GM12872 (cell line): Measurements from ENCODE around the gene MS4A6E.

ENCODE experiments used
- TF ChIP-seq, protein P1 (sequence below): IDR thresholded peaks from 3 replicates; pipeline ENCODE4 v1.5.1; 2011; ENCODE audit warnings: low read depth, mild to moderate bottlenecking, low read length, moderate library complexity; ENCODE audit not compliant: insufficient read depth

The MS4A6E gene, protein sequence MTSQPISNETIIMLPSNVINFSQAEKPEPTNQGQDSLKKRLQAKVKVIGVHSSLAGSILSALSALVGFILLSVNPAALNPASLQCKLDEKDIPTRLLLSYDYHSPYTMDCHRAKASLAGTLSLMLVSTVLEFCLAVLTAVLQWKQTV

DNA sequence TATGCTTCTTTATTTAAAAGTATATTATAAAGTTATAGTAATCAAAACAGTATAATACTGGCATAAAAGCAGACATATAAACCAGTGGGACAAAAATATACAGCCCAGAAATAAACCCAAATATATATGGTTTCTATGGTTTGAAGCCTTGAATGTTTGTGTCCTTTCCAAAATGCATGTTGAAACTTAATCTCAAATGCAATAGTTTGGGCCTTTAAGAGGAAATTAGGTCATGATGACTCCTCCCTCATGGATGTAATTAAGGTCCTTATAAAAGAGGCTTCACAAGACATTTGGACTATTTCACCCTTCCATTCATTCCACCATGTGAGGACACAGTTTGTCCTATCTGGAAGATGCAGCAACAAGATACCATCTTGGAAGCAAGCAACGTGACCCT is at the start of gene MS4A6E:
Gene MS4A6E (plus strand): TSS at position 301 of the 400 bp plus-strand sequence. CDS start 7,641 bp downstream, outside the sequence.
- TF ChIP-seq, protein P1, sequence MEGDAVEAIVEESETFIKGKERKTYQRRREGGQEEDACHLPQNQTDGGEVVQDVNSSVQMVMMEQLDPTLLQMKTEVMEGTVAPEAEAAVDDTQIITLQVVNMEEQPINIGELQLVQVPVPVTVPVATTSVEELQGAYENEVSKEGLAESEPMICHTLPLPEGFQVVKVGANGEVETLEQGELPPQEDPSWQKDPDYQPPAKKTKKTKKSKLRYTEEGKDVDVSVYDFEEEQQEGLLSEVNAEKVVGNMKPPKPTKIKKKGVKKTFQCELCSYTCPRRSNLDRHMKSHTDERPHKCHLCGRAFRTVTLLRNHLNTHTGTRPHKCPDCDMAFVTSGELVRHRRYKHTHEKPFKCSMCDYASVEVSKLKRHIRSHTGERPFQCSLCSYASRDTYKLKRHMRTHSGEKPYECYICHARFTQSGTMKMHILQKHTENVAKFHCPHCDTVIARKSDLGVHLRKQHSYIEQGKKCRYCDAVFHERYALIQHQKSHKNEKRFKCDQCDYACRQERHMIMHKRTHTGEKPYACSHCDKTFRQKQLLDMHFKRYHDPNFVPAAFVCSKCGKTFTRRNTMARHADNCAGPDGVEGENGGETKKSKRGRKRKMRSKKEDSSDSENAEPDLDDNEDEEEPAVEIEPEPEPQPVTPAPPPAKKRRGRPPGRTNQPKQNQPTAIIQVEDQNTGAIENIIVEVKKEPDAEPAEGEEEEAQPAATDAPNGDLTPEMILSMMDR = no peak

DNA sequence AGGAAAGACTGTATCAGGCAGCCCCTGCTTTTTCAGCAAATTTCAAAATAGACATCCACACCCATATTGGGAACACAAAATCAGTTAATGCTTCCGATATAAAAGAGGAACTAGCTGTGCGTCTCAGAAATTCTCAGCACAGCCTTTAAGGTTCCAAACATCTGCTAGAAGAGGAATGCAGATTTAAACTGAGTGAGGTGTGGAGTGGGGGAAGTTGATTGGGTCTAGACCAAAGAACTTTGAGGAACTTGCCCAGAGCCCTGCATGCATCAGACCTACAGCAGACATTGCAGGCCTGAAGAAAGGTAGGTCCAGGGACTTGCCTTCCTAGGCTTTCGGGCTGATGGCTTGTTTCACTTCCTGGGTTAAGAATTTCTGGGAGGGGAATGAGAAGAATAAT is 46.6 kb upstream of the MS4A6E start, which contains the start of gene MS4A4A:
Gene MS4A4A (plus strand): TSS at position 255 of the 400 bp plus-strand sequence. CDS start 10 bp downstream, at position 265.
- TF ChIP-seq, protein P1 = no peak

DNA sequence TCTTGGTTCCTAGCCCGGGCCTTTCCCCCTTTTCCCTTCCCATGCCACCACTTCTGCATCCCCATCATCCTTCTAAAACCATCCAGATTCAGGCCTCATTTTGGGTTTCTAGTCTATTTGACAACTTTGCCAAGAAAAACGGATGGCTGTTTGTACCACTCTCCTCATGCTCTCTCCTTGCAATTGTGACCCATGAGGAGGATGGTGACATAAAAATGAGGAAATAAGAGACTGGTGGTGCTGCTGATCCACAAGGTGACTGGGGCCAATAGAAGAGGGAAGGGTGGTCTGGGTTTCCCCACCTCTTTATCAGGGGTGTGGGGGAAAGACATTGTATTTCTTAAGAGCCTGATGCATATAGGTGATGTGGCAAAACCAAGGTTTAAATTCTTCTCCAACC is 45.6 kb upstream of the MS4A6E start:
- TF ChIP-seq, protein P1 = no peak

DNA sequence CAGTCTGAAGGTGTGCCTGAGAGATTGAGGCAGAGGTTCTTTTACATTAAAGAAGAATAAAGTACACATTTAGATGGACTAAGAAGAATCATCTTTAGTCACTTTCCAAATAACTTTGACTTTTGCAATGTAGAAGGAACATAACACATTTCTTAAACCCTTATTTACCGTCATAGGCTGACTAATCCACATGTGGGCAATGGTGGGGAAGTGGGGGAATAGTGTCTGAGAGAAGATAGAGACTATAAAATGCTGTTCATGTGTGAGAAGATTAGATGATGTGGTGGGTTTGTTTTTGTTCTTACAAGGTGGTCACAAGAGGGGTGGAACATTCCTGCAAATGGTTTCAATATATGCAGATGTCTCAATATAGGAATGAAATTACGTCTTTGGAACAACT is 44.8 kb upstream of the MS4A6E start:
- TF ChIP-seq, protein P1 = no peak

DNA sequence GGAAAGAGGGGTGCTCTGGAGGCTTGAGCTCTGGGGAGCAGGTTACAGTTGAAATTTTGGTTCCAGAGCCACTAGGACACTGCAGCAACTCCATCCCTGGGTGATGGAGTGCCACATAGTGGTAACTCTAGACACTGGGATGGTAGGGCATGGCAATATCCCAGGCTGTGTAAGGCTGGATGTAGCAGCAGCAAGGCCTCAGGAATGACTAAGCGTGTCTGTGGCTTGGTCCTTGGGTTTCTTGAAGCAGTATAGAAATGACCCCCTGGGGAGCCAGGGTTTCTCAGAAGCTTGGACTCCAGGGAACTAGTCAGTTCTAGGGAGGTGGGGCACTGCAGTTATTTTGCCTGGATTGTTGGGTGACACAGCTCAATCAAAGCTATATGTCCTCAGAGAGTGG is 38.5 kb upstream of the MS4A6E start:
- TF ChIP-seq, protein P1 = no peak

DNA sequence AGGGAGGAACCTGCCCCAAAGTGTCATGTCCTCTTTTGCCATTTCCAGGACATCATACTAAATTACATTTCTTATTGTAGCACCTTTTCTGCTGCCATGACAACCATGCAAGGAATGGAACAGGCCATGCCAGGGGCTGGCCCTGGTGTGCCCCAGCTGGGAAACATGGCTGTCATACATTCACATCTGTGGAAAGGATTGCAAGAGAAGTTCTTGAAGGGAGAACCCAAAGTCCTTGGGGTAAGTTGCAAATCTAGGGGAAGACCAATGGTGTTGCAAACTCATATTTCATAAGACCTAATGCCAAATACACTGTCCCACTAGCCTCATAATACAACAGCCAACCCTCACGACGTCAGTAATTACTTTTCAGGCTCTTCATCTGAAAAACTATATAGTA is 34.9 kb upstream of the MS4A6E start:
- TF ChIP-seq, protein P1 = no peak

DNA sequence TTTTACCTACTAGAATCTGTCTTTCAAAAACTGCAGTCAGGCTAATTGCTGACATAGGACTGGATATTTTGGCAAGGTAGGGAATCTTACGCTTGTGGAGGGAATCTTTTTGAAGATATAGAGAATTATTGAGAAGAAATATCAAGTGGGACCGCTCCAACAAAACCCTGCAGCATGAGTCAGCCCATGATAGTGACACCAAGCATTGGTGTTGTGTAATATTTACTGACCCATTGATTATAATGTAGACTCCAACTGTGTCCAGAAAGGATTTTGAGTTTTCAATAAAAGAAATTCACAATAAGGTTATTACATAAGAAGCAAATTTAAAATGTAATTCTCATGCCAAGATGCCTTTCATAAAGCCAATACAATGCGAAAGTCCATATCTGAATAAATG is 25.9 kb upstream of the MS4A6E start:
- TF ChIP-seq, protein P1 = no peak
